Ammon's horn (tissue), 1 donor: ENCODE data around the gene GIPC1.
"Not testable (repeated sequence)": the region's sequence is repeated elsewhere in the genome, so short reads cannot be mapped to it uniquely, and the experiment has no call there.

Experiments
- DNase-seq: peaks from one replicate; pipeline ENCODE4 v3.0.0-alpha.2; 2016; ENCODE audit warnings: low spot score

Gene GIPC1

GRCh38 chr19:14517840-14518505, 22.0 kb upstream of the GIPC1 start, which contains the start of gene DNAJB1:
Gene DNAJB1 (minus strand): TSS chr19:14518397. CDS start chr19:14518349, 48 bp downstream.
- peak; percentile 81 for DNase-seq

GRCh38 chr19:14517446-14517839, 21.5 kb upstream of the GIPC1 start:
- peak; percentile 31 for DNase-seq

GRCh38 chr19:14516746-14517438, 21.0 kb upstream of the GIPC1 start:
- peak; percentile 29 for DNase-seq

- no peak for DNase-seq
Observed at GRCh38 chr19:14516048-14516534, 20.2 kb upstream of the GIPC1 start.

GRCh38 chr19:14515501-14516047, 19.6 kb upstream of the GIPC1 start:
- DNase-seq, result no peak

GRCh38 chr19:14514215-14514863, 18.4 kb upstream of the GIPC1 start:
- DNase-seq, result no peak

- no peak for DNase-seq
Observed at GRCh38 chr19:14512406-14512961, 16.6 kb upstream of the GIPC1 start.

GRCh38 chr19:14511229-14511593, 15.3 kb upstream of the GIPC1 start:
- DNase-seq, result no peak

- DNase-seq, result peak; percentile 68
Observed at GRCh38 chr19:14510311-14511228, 14.6 kb upstream of the GIPC1 start.

GRCh38 chr19:14507704-14508542, 12.0 kb upstream of the GIPC1 start:
- DNase-seq, result no peak

- DNase-seq, result no peak
Observed at GRCh38 chr19:14505488-14506239, 9.7 kb upstream of the GIPC1 start.

GRCh38 chr19:14504575-14504974, 8.6 kb upstream of the GIPC1 start:
- not testable (repeated sequence) for DNase-seq

GRCh38 chr19:14503285-14503684, 7.4 kb upstream of the GIPC1 start:
- DNase-seq, result no peak

- DNase-seq, result no peak
Observed at GRCh38 chr19:14502334-14503092, 6.6 kb upstream of the GIPC1 start.

- peak; percentile 84 for DNase-seq
Observed at GRCh38 chr19:14497228-14497921, 1.4 kb upstream of the GIPC1 start.

- DNase-seq, result no peak
Observed at GRCh38 chr19:14496834-14497227, 904 bp upstream of the GIPC1 start.

- DNase-seq, result no peak
Observed at GRCh38 chr19:14495672-14496028, 277 bp downstream of the GIPC1 start.
